PFSK-1 (cell line): Measurements from ENCODE around the gene APBB1IP.

Source experiments
- FOXP2 ChIP-seq: optimal IDR thresholded peaks from 2 replicates; pipeline ENCODE3; 2011; ENCODE audit warnings: borderline replicate concordance, control low read depth, inconsistent platforms; ENCODE audit not compliant: insufficient read depth; ENCODE audit errors: extremely low read length, extremely low read depth
- POLR2AphosphoS5 ChIP-seq: IDR thresholded peaks from 2 replicates; pipeline ENCODE4 v1.6.1; 2012; ENCODE audit warnings: low read depth, mild to moderate bottlenecking, control low read depth, low read length, moderate library complexity
- SIN3A ChIP-seq: IDR thresholded peaks from 2 replicates; pipeline ENCODE4 v1.6.1; 2012; ENCODE audit warnings: mild to moderate bottlenecking, low read length, moderate library complexity, borderline replicate concordance; ENCODE audit not compliant: insufficient read depth
- TAF1 ChIP-seq: IDR thresholded peaks from 2 replicates; pipeline ENCODE4 v1.6.1; 2012; ENCODE audit warnings: low read length, control low read depth, borderline replicate concordance; ENCODE audit not compliant: insufficient read depth
- TF ChIP-seq, protein P1 (sequence below), 2 experiments: IDR thresholded peaks; 2 replicates each; pipeline versions ENCODE4 v1.6.1 to v1.8.0; 2011 to 2012; ENCODE audit warnings: low read depth in 2 of 2, low read length in 2 of 2, control low read depth in 1 of 2, inconsistent platforms in 1 of 2, mild to moderate bottlenecking in 1 of 2, moderate library complexity in 1 of 2; ENCODE audit not compliant: insufficient read depth in 1 of 2

APBB1IP gene

DNA sequence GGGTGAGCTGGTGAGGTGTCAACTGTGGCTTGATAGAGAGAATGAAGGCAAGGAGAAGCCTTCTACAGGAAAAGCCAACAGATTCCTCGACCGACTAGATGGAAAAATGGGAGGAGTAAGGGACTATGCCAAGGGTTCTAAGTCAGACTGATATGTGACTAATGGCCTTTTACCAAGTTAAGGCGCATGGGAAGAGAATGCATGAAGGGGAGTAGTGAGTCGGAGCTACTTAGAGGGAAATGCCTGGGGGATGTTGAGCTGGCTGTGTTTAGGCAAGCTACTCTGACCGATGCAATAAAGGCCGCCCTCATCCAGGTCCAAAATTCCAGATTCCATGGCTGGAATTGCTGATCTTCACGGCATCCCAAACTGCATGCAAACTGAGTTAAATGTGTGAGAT lies 48.2 kb downstream of the APBB1IP start:
- no peak for TF ChIP-seq FOXP2
- TF ChIP-seq, protein P1, sequence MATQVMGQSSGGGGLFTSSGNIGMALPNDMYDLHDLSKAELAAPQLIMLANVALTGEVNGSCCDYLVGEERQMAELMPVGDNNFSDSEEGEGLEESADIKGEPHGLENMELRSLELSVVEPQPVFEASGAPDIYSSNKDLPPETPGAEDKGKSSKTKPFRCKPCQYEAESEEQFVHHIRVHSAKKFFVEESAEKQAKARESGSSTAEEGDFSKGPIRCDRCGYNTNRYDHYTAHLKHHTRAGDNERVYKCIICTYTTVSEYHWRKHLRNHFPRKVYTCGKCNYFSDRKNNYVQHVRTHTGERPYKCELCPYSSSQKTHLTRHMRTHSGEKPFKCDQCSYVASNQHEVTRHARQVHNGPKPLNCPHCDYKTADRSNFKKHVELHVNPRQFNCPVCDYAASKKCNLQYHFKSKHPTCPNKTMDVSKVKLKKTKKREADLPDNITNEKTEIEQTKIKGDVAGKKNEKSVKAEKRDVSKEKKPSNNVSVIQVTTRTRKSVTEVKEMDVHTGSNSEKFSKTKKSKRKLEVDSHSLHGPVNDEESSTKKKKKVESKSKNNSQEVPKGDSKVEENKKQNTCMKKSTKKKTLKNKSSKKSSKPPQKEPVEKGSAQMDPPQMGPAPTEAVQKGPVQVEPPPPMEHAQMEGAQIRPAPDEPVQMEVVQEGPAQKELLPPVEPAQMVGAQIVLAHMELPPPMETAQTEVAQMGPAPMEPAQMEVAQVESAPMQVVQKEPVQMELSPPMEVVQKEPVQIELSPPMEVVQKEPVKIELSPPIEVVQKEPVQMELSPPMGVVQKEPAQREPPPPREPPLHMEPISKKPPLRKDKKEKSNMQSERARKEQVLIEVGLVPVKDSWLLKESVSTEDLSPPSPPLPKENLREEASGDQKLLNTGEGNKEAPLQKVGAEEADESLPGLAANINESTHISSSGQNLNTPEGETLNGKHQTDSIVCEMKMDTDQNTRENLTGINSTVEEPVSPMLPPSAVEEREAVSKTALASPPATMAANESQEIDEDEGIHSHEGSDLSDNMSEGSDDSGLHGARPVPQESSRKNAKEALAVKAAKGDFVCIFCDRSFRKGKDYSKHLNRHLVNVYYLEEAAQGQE (IDR thresholded peaks at IDR 0.05; ENCODE audit: insufficient read depth in 1 of 2, low read depth in 2 of 2, low read length in 2 of 2) = no peak
- TF ChIP-seq POLR2AphosphoS5 = no peak
- TF ChIP-seq TAF1 = no peak
- no peak for TF ChIP-seq SIN3A

DNA sequence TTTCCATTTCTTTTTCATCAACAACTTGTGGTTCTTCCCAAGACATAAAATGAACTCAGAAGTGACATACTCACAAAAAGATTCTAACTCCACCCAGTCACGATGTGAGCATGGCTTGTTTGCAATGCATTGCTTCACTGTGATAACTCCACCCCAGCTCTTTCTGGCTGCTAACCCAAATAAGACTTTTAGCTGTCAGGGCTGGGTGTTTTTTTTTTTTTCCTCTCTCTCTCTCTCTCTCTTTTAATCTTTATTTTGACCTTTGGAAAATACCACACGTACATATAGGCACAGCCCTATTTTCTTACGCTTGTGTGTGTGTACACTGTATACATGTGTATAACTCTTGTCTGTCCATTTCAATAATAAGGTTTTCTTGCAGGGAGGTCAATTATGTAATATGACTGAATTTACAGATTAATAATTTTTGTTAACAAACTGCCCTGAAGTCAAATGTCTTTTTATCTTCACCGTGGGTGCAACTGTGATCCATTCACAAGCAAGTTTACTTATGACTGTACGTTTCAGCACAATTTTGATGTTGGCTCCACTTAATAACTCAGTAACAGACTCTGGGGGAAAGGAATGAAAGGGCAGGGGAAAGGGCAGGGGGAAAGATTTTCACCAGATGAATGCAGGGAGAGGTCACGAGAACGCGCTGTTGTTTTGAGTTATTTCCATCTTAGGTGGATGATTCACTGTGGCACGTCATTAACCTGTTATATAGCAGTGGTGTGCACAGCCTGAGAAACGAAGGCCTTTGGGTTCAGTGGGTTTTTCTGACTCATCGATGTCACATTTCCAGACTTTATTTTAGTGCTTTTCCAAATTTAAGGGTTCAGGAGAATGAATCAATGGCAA lies 49.1 kb downstream of the APBB1IP start:
- TF ChIP-seq SIN3A (no peak), TAF1 (no peak), FOXP2 (no peak), POLR2AphosphoS5 (no peak)
- TF ChIP-seq, protein P1 (IDR thresholded peaks at IDR 0.05; ENCODE audit: insufficient read depth in 1 of 2, low read depth in 2 of 2, low read length in 2 of 2) = no peak

DNA sequence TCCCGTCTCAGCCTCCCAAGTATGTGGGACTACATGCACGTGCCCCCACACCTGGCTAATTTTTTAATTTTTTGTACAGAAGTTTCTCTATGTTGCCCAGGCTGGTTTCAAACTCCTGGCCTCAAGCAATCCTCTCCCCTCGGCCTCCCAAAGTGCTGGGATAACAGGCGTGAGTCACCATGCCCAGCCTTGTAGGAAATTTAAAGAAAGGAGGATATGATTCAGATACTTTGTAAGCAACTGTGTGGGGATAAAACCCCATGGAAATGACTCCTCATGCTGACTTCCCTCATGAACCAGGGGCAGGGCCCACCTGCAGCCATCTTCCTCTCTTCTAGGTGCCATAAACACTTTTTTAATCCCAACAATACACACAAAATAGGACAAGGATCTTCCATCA lies 50.2 kb downstream of the APBB1IP start:
- TF ChIP-seq POLR2AphosphoS5 = no peak
- no peak for TF ChIP-seq TAF1
- TF ChIP-seq FOXP2 = no peak
- TF ChIP-seq, protein P1 (IDR thresholded peaks at IDR 0.05; ENCODE audit: insufficient read depth in 1 of 2, low read depth in 2 of 2, low read length in 2 of 2) = no peak
- TF ChIP-seq SIN3A = no peak

DNA sequence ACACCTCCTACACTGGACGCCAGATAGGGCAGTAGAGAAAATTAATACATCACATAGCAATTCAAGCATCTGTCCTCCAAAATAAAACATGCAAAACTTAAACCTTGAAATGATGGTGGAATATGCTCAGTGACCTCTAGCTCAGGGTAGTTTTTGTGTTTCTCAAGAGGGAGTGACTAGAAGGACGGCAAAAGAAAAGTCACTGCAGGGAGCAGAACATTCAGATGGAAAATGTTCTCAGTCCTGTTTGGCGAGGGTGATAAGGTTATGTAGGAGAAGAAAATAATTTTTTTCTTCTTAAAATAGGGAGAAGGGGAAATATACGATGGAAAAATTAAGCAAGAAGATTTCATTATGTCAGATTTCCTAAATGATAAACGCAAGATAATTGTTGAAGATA lies 50.9 kb downstream of the APBB1IP start:
- TF ChIP-seq POLR2AphosphoS5 (no peak), SIN3A (no peak), TAF1 (no peak), FOXP2 (no peak)
- TF ChIP-seq, protein P1 (IDR thresholded peaks at IDR 0.05; ENCODE audit: insufficient read depth in 1 of 2, low read depth in 2 of 2, low read length in 2 of 2) = no peak
